GM23338 (cell line): ENCODE results near the gene MDGA2. TPM values are rescaled to one million over a fixed set of nuclear protein-coding genes. Genes with fewer than 3 reads are reported as not detected.

ENCODE experiments used
- ATAC-seq: fragments of 200-7000 bp; cut with Tn5 transposase; 3 replicates; pipeline ENCODE4 v1.9.1; 2020
- DNase-seq: peaks from one replicate; pipeline ENCODE4 v3.0.0-alpha.2; 2015; ENCODE audit warnings: low spot score
- H2AFZ ChIP-seq: fragments of 200-600 bp; sonication (generic); 2 replicates; pipeline ENCODE4 v1.8.0; 2016; ENCODE audit warnings: antibody characterized with exemption, mild to moderate bottlenecking, moderate library complexity
- H3F3A ChIP-seq: fragments of 200-600 bp; sonication (generic); replicated peaks from 2 replicates; pipeline ENCODE4 v1.8.0; 2017; ENCODE audit warnings: antibody characterized with exemption, mixed run types, low read depth
- H3K27ac ChIP-seq: fragments of 200-600 bp; sonication (generic); 2 replicates; pipeline ENCODE4 v1.6.1; 2016; ENCODE audit warnings: low read depth
- H3K27me3 ChIP-seq: fragments of 200-600 bp; sonication (generic); 2 replicates; pipeline ENCODE4 v1.8.0; 2016; ENCODE audit warnings: mild to moderate bottlenecking, mixed run types, moderate library complexity; ENCODE audit not compliant: insufficient read depth
- H3K36me3 ChIP-seq: fragments of 200-600 bp; sonication (generic); 2 replicates; pipeline ENCODE4 v1.8.0; 2016; ENCODE audit warnings: mild to moderate bottlenecking; ENCODE audit not compliant: insufficient read depth
- H3K4me1 ChIP-seq: fragments of 200-600 bp; sonication (generic); 2 replicates; pipeline ENCODE4 v1.8.0; 2016; ENCODE audit warnings: mild to moderate bottlenecking, moderate library complexity; ENCODE audit not compliant: insufficient read depth
- H3K4me2 ChIP-seq: fragments of 200-600 bp; sonication (generic); 2 replicates; pipeline ENCODE4 v1.7.1; 2017; ENCODE audit warnings: mixed run types
- H3K4me3 ChIP-seq: fragments of 200-600 bp; sonication (generic); 2 replicates; pipeline ENCODE4 v1.6.1; 2016; ENCODE audit warnings: mixed run types
- H3K79me2 ChIP-seq: fragments of 200-600 bp; sonication (generic); replicated peaks from 2 replicates; pipeline ENCODE4 v1.8.0; 2017; ENCODE audit warnings: mild to moderate bottlenecking; ENCODE audit not compliant: insufficient read depth
- H3K9me2 ChIP-seq: fragments of 200-600 bp; sonication (generic); 2 replicates; pipeline ENCODE4 v1.8.0; 2017; ENCODE audit not compliant: insufficient read depth
- H4K20me1 ChIP-seq: fragments of 200-600 bp; sonication (generic); replicated peaks from 2 replicates; pipeline ENCODE4 v1.8.0; 2017; ENCODE audit warnings: mild to moderate bottlenecking; ENCODE audit not compliant: insufficient read depth
- H3K27ac Mint-ChIP-seq: 2 replicates; pipeline ENCODE4 v1.8.0; 2020; ENCODE audit warnings: inconsistent platforms, mild to moderate bottlenecking, moderate library complexity, mixed read lengths
- H3K27me3 Mint-ChIP-seq: 3 replicates; pipeline ENCODE4 v1.8.0; 2022; ENCODE audit warnings: low read depth, mild to moderate bottlenecking, moderate library complexity, mixed read lengths, inconsistent platforms; ENCODE audit not compliant: insufficient read depth, poor library complexity
- H3K36me3 Mint-ChIP-seq: 3 replicates; pipeline ENCODE4 v1.8.0; 2021; ENCODE audit warnings: low read depth, mild to moderate bottlenecking, inconsistent platforms, moderate library complexity, mixed read lengths
- H3K4me1 Mint-ChIP-seq: 3 replicates; pipeline ENCODE4 v1.8.0; 2020; ENCODE audit warnings: mild to moderate bottlenecking, inconsistent platforms, mixed read lengths
- H3K4me3 Mint-ChIP-seq: 3 replicates; pipeline ENCODE4 v1.8.0; 2021; ENCODE audit warnings: moderate library complexity, mild to moderate bottlenecking, inconsistent platforms, mixed read lengths
- H3K9me3 Mint-ChIP-seq: 3 replicates; pipeline ENCODE4 v1.8.0; 2020; ENCODE audit warnings: moderate library complexity, mild to moderate bottlenecking, inconsistent platforms, mixed read lengths
- CREB1 ChIP-seq: fragments of 250-450 bp; sonication (Bioruptor Pico); IDR thresholded peaks from 2 replicates; pipeline ENCODE4 v1.5.0; 2020; ENCODE audit warnings: low read depth, mild to moderate bottlenecking, moderate library complexity
- CTCF ChIP-seq, 2 experiments: fragments of 200-600 bp in 1 of 2; sonication (generic) in 1 of 2; conservative IDR thresholded peaks; 2 replicates each; pipeline versions ENCODE4 v1.5.1 to v1.6.1; 2016 to 2017; ENCODE audit warnings: antibody characterized with exemption in 2 of 2, low read depth in 2 of 2, mild to moderate bottlenecking in 2 of 2, moderate library complexity in 1 of 2
- EZH2 ChIP-seq: fragments of 200-600 bp; sonication (generic); IDR thresholded peaks from one replicate; pipeline ENCODE4 v1.8.0; 2017; ENCODE audit warnings: antibody characterized with exemption, mild to moderate bottlenecking, low read depth; ENCODE audit not compliant: unreplicated experiment
- JUNB ChIP-seq: IDR thresholded peaks from one replicate; pipeline ENCODE4 v1.6.1; 2016; ENCODE audit warnings: antibody characterized with exemption; ENCODE audit not compliant: unreplicated experiment
- NANOG ChIP-seq: IDR thresholded peaks from 2 replicates; pipeline ENCODE4 v1.6.1; 2016; ENCODE audit warnings: antibody characterized with exemption, borderline replicate concordance
- REST ChIP-seq: IDR thresholded peaks from one replicate; pipeline ENCODE4 v1.6.1; 2018; ENCODE audit warnings: antibody characterized with exemption; ENCODE audit not compliant: unreplicated experiment
- STAT1 ChIP-seq: IDR thresholded peaks from one replicate; pipeline ENCODE4 v1.6.1; 2016; ENCODE audit warnings: antibody characterized with exemption; ENCODE audit not compliant: unreplicated experiment
- ZNF114 ChIP-seq: fragments of 250-450 bp; sonication (Bioruptor Pico); IDR thresholded peaks from 2 replicates; pipeline ENCODE4 v1.5.0; 2020; ENCODE audit warnings: mild to moderate bottlenecking, moderate library complexity
- ZNF331 ChIP-seq: fragments of 250-450 bp; sonication (Bioruptor Pico); IDR thresholded peaks from 2 replicates; pipeline ENCODE4 v1.5.0; 2020; ENCODE audit warnings: low read depth, mild to moderate bottlenecking, moderate library complexity
- polyA plus RNA-seq: library from polyadenylated mRNA; unstranded; fragments of >200 nt; fragmentation: Nextera tagmentation; extraction: Ambion mirVana; gene quantifications from 2 replicates; pipeline ENCODE4 v1.2.1, GENCODE V29; 2016
- total RNA-seq: library from RNA; depleted of rRNA; stranded (reverse); fragments of >200 nt; shearing (Covaris generic); gene quantifications from 2 replicates; pipeline ENCODE4 v1.2.3, GENCODE V29; 2014

MDGA2 gene
- total and polyA plus RNA-seq, 2 experiments from 2014 or later: 0.68 to 1.7 TPM

GRCh38 chr14:47520382-47520781, 155.0 kb downstream of the MDGA2 start (continued):
- TF ChIP-seq REST (no peak), CTCF (conservative IDR thresholded peaks at IDR 0.05; ENCODE audit: low read depth in 2 of 2) (no peak), ZNF331 (CRISPR knock-in tag) (no peak), STAT1 (no peak), ZNF114 (no peak), CREB1 (CRISPR knock-in tag) (no peak), NANOG (no peak)

GRCh38 chr14:47511829-47512228, 163.6 kb downstream of the MDGA2 start:
- no peaks in the 10 kb centered on the region for H4K20me1 ChIP-seq
- no peaks in the 10 kb centered on the region for H3F3A ChIP-seq
- no peak overlapping the region for H2AFZ ChIP-seq
- H3K27ac ChIP-seq: no peak overlapping the region
- H3K9me2 ChIP-seq: no peaks in the 10 kb centered on the region
- Mint-ChIP-seq H3K36me3 (no peaks in the 10 kb centered on the region), H3K4me3 (no peak overlapping the region), H3K27ac (no peak overlapping the region), H3K9me3 (no peaks in the 10 kb centered on the region), H3K4me1 (peaks cover 6% of the 10 kb centered on the region), H3K27me3 (no peaks in the 10 kb centered on the region)
- TF ChIP-seq REST (no peak), ZNF114 (no peak), EZH2 (no peak), JUNB (no peak), ZNF331 (CRISPR knock-in tag) (no peak)
- no peaks in the 10 kb centered on the region for H3K79me2 ChIP-seq
- no peak overlapping the region for H3K4me2 ChIP-seq
- H3K36me3 ChIP-seq: no peaks in the 10 kb centered on the region
- 0 out of 2 replicates have a peak, but pooled peaks cover 11% of the 10 kb centered on the region for H3K4me1 ChIP-seq
- H3K27me3 ChIP-seq: no peaks in the 10 kb centered on the region
- DNase-seq (no peak), ATAC-seq (no peak)
- no peak overlapping the region for H3K4me3 ChIP-seq
